HFF-Myc (cell line): ENCODE results near the gene RASGRP4.

Experiments
- DNase-seq: peaks from one replicate; pipeline ENCODE4 v3.0.0-alpha.2; 2011; ENCODE audit warnings: low read depth; ENCODE audit errors: extremely low read depth
- H3K4me3 ChIP-seq: replicated peaks from 2 replicates; pipeline ENCODE4 v1.5.1; 2011; ENCODE audit warnings: low read depth, mild to moderate bottlenecking, control low read depth, low read length
- TF ChIP-seq, protein P1 (sequence below): IDR thresholded peaks from 2 replicates; pipeline ENCODE4 v1.5.1; 2012; ENCODE audit warnings: mild to moderate bottlenecking, low read depth, low read length, control low read depth; ENCODE audit errors: missing control alignments

Gene RASGRP4

DNA sequence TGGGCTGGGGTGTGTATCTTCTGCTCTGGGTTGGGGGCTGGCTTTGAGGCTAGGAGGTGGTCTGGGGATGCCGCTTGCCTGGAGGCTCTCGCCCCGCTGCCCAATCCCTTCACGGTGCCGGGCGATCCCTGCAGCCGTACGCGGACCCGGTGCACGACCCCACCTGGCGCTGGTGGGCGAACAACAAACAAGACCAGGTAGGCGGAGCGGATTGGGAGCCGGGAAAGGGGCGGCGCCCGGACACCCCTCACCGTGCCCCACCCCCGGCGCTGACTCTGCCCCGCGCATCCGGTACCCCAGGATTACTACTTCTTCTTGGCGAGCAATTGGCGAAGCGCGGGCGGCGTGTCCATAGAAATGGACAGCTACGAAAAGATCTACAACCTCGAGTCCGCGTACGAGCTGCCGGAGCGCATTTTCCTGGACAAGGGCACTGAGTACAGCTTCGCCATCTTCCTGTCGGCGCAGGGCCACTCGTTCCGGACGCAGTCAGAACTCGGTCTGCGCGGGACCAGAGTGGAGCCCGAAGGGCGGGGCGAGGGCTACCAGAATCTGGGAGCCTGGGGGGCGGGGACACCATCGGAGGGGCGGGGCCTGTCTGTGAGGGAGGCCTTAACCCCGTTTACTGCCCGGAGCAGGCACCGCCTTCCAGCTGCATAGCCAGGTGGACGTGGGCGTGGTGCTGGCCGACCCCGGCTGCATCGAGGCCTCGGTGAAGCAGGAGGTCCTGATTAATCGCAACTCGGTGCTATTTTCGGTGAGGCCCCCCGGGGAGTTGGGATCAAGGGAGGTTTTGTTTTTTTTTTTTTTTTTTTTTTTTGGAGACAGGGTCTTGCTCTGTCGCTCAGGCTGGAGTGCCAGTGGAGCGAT is 63.7 kb downstream of the RASGRP4 start:
- H3K4me3 ChIP-seq = peak overlapping the region; percentile 50
- no peak for DNase-seq

DNA sequence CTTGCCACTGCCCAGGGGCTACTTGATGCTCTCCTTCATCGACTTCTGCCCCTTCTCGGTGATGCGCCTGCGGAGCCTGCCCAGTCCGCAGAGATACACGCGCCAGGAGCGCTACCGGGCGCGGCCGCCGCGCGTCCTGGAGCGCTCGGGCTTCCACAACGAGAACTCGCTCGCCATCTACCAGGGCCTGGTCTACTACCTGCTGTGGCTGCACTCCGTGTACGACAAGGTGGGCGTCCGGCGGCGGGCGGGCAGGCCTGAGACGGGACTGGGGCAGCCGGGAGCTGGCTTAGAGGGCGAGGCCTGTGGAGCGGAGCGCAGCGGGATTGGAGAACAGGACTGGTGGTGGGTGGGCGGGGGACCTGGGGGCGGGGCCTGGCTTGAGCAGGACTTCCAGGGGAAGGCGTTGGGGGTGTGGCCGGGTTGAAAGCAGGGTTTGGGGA is 64.4 kb downstream of the RASGRP4 start:
- H3K4me3 ChIP-seq = peak overlapping the region; percentile 50
- no peak for DNase-seq
- TF ChIP-seq, protein P1, sequence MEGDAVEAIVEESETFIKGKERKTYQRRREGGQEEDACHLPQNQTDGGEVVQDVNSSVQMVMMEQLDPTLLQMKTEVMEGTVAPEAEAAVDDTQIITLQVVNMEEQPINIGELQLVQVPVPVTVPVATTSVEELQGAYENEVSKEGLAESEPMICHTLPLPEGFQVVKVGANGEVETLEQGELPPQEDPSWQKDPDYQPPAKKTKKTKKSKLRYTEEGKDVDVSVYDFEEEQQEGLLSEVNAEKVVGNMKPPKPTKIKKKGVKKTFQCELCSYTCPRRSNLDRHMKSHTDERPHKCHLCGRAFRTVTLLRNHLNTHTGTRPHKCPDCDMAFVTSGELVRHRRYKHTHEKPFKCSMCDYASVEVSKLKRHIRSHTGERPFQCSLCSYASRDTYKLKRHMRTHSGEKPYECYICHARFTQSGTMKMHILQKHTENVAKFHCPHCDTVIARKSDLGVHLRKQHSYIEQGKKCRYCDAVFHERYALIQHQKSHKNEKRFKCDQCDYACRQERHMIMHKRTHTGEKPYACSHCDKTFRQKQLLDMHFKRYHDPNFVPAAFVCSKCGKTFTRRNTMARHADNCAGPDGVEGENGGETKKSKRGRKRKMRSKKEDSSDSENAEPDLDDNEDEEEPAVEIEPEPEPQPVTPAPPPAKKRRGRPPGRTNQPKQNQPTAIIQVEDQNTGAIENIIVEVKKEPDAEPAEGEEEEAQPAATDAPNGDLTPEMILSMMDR = no peak

More for the DNA sequence above, 63.7 kb downstream of the RASGRP4 start:
- TF ChIP-seq, protein P1 = no peak

DNA sequence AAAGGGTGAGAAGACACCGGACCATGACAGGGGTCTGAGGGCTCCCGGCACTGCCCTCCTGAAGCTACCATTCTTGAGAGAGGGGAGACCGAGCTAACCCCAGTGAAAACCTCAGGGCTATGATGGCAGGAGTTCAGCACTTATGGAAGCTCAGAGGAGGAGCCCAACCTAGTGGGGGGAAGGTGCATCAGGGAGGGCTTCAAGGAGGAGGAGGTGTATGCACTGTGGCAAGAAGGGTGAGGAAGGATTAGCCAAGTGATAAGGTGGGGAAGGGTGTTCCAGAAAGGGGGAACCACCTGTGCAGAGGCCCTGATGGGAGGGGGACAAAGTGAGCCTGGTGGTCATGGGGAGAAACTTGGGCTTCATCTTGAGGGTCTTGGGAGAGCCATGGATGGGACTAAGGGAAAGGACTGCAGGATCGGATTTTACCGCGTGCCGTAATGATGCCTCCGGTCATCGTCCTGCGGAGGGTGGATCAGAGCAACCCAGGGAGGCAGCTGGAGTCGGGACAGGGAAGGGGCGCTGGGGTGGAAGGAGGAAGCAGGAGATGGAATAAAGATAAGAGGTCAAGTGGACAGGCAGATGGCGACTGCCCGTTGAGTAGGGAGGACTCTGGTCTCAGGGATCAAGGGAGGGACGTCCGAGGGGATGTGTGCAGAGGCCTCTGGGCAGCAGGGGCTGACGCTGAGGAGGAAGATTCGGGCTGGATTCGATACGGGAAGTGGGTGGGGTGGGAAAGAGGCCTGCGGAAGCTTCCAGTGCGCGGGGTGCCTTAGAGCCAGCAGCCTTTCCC is 65.0 kb downstream of the RASGRP4 start:
- DNase-seq = no peak
- TF ChIP-seq, protein P1 = no peak
- peak overlapping the region; percentile 50 for H3K4me3 ChIP-seq

DNA sequence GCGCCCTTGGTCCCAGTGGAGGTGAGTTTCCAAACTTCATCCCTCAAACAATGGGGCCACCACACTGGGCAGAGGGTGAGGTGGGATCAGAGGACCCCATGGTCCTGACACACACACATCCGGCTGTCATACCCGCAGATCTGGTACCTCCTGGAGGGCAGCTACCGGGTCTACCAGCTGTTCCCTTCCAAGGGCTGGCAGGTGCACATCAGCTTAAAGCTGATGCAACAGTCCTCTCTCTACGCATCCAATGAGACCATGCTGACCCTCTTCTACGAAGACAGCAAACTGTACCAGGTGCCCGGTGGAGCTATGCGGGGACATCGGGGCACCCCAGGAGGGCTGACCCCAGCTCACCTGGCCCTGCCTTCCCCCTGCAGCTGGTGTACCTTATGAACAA is 65.7 kb downstream of the RASGRP4 start:
- DNase-seq = no peak
- TF ChIP-seq, protein P1 = no peak
- H3K4me3 ChIP-seq = no peak overlapping the region

DNA sequence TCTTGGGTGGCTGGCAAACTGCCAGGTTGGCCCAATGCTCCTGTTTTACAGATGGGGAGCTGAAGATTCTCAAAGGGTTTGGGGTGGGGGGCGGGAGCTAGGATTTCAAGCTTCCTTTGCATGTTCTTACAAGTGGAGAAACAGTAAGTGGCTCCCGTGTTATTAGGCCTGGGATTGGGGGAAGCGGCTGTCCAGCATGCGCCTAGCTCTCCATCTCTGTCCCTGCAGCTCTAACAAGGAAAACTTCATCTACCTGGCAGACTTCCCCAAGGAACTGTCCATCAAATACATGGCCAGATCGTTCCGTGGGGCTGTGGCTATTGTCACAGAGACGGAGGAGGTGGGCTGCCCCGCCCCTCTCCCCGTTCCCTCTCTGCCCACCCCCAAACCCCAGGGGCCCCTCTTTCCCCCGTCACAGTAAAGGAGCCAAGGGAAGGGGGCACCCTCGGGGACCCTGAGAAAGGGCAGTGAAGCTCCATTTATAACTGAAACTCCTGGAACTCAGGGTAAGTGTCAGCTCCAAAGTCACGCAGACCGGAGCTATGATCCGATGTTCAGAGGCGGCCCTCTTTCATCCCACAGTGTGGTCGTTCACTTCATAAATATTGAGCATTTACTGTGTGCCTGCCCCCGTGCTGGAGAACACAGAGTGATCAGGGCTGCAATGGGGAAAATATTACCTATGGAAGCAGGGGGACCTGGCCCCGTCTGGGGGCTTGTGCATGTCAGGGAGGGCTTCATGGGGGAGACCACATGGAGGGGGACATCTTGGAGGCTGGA is 66.6 kb downstream of the RASGRP4 start:
- TF ChIP-seq, protein P1 = no peak
- DNase-seq = no peak
- H3K4me3 ChIP-seq = no peak overlapping the region
